ENCODE measurements around the gene SEZ6L2.

SEZ6L2 gene

GRCh38 chr16:29922986-29923501 lies 23.7 kb upstream of the SEZ6L2 start:
- Histone ChIP-seq H3K9ac (ENCODE audit: low read length) (no peak overlapping the region), H3K4me3 (ENCODE audit: low read depth, low read length) (no peak overlapping the region), H3K27ac (ENCODE audit: low read depth, low read length) (no peak overlapping the region), H3K9me3 (ENCODE audit: control insufficient read depth, insufficient read depth, low read depth, low read length) (no peaks in the 10 kb centered on the region), H3K4me1 (ENCODE audit: control insufficient read depth, insufficient read depth, low read length) (peaks cover 10% of the 10 kb centered on the region), H3K36me3 (ENCODE audit: control insufficient read depth, insufficient read depth, low read length) (peaks cover 27% of the 10 kb centered on the region), H3K27me3 (ENCODE audit: control insufficient read depth, insufficient read depth, low read length) (no peaks in the 10 kb centered on the region)

GRCh38 chr16:29922326-29922725 lies 23.0 kb upstream of the SEZ6L2 start:
- Histone ChIP-seq H3K9me3 (ENCODE audit: control insufficient read depth, insufficient read depth, low read depth, low read length) (no peaks in the 10 kb centered on the region), H3K27ac (ENCODE audit: low read depth, low read length) (no peak overlapping the region), H3K27me3 (ENCODE audit: control insufficient read depth, insufficient read depth, low read length) (no peaks in the 10 kb centered on the region), H3K4me1 (ENCODE audit: control insufficient read depth, insufficient read depth, low read length) (peaks cover 8% of the 10 kb centered on the region), H3K36me3 (ENCODE audit: control insufficient read depth, insufficient read depth, low read length) (peaks cover 30% of the 10 kb centered on the region), H3K9ac (ENCODE audit: low read length) (no peak overlapping the region), H3K4me3 (ENCODE audit: low read depth, low read length) (no peak overlapping the region)

GRCh38 chr16:29921034-29921385 lies 21.7 kb upstream of the SEZ6L2 start:
- H3K4me3 ChIP-seq (ENCODE audit: low read depth, low read length): no peak overlapping the region
- H3K27me3 ChIP-seq (ENCODE audit: control insufficient read depth, insufficient read depth, low read length): no peaks in the 10 kb centered on the region
- H3K27ac ChIP-seq (ENCODE audit: low read depth, low read length): no peak overlapping the region
- H3K36me3 ChIP-seq (ENCODE audit: control insufficient read depth, insufficient read depth, low read length): peaks cover 30% of the 10 kb centered on the region
- no peaks in the 10 kb centered on the region for H3K4me1 ChIP-seq (ENCODE audit: control insufficient read depth, insufficient read depth, low read length)
- H3K9me3 ChIP-seq (ENCODE audit: control insufficient read depth, insufficient read depth, low read depth, low read length): no peaks in the 10 kb centered on the region
- H3K9ac ChIP-seq (ENCODE audit: low read length): no peak overlapping the region

DNA sequence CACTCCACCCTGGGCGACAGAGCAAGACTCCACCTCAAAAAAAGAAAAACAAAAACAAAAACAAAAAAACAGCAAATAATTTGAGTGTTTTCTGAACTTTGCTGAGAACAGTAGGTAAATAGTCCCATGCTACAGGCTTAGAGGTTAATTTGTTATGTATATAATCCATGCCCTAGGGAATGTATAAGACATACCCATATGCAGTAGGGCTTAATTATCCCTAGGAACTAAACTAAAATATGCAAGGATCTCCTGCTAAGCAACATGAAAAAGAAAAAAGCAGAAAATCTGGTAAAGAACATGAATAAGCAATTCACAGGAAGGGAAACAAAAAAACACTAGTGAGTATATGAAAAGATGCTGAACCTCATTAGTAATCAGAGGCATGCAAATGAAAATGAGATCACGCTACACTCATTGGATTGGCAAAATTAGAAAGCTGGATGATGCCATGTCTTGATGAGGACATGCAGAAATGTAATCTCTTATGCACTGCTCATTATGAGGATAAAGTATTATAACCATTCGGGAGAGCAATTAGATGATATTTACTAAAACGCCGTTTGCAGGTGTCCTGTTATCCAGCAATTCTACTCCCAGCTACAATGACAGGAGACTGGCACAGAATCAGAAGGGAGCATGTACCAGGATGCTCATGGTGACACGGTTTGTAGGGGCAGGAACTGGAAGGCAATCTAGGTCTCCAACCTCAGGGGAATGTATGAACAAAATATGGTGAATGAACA lies 21.1 kb upstream of the SEZ6L2 start:
- no peaks in the 10 kb centered on the region for H3K27me3 ChIP-seq (ENCODE audit: control insufficient read depth, insufficient read depth, low read length)
- H3K9me3 ChIP-seq (ENCODE audit: control insufficient read depth, insufficient read depth, low read depth, low read length): no peaks in the 10 kb centered on the region
- H3K27ac ChIP-seq (ENCODE audit: low read depth, low read length): no peak overlapping the region
- no peak overlapping the region for H3K9ac ChIP-seq (ENCODE audit: low read length)
- no peaks in the 10 kb centered on the region for H3K4me1 ChIP-seq (ENCODE audit: control insufficient read depth, insufficient read depth, low read length)
- no peak overlapping the region for H3K4me3 ChIP-seq (ENCODE audit: low read depth, low read length)
- peaks cover 30% of the 10 kb centered on the region for H3K36me3 ChIP-seq (ENCODE audit: control insufficient read depth, insufficient read depth, low read length)

DNA sequence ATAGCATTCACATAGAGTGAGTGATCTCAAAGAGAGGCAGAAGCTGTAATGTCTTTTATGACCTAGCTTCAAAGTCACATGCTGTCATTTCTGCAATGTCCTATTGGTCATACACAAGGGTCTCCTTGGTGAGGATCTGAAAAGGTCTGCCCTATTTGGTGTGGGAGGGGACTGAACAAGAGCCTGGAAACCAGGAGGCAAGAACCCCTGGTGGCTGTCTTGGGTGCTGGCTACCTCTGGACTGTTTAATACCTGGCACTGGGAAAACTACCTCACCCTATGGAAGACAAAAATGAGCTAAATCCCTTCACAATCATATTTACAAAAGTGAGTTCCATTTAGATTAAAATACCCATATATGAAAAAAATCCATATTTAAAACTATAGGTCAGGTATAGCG lies 17.6 kb upstream of the SEZ6L2 start:
- H3K36me3 ChIP-seq (ENCODE audit: control insufficient read depth, insufficient read depth, low read length): peaks cover 21% of the 10 kb centered on the region
- no peak overlapping the region for H3K9ac ChIP-seq (ENCODE audit: low read length)
- no peaks in the 10 kb centered on the region for H3K9me3 ChIP-seq (ENCODE audit: control insufficient read depth, insufficient read depth, low read depth, low read length)
- H3K27ac ChIP-seq (ENCODE audit: low read depth, low read length): no peak overlapping the region
- peaks cover 3% of the 10 kb centered on the region; the same call in 1 of the 2 replicates for H3K4me1 ChIP-seq (ENCODE audit: control insufficient read depth, insufficient read depth, low read length)
- no peak overlapping the region for H3K4me3 ChIP-seq (ENCODE audit: low read depth, low read length)
- no peaks in the 10 kb centered on the region for H3K27me3 ChIP-seq (ENCODE audit: control insufficient read depth, insufficient read depth, low read length)

DNA sequence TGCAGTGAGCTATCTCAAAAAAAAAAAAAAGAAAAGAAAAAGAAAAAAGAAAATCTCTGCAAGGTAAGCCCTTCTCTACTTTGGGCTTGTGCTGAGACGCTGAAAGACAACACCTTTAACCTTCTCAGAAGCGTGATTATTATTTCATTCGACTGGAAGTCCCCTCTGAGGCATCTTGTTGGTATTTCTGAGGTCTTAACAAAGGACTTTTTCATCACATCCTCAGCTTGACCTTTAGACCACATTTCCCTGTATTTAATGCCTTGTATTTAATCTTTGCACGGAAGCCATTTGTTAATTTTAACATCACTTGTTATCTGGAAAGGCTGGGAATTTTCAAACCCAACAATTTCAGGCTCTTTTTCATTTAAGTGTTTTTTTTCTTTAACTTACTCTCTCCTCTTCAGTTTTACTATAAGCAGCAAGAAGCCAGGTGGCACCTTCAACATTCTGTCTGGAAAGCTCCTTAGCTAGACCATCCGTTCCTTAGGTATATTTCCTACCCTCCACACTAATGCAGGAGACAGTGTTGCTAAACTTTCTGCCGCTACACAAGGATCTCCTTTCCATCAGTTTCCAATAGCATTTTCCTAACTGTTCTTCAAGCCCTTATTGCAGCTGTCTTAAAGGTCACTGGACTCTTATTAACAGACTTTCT lies 16.4 kb upstream of the SEZ6L2 start:
- no peak overlapping the region for H3K27ac ChIP-seq (ENCODE audit: low read depth, low read length)
- no peak overlapping the region for H3K4me3 ChIP-seq (ENCODE audit: low read depth, low read length)
- peaks cover 17% of the 10 kb centered on the region for H3K36me3 ChIP-seq (ENCODE audit: control insufficient read depth, insufficient read depth, low read length)
- no peaks in the 10 kb centered on the region for H3K9me3 ChIP-seq (ENCODE audit: control insufficient read depth, insufficient read depth, low read depth, low read length)
- no peaks in the 10 kb centered on the region for H3K27me3 ChIP-seq (ENCODE audit: control insufficient read depth, insufficient read depth, low read length)
- peaks cover 8% of the 10 kb centered on the region; the same call in 1 of the 2 replicates for H3K4me1 ChIP-seq (ENCODE audit: control insufficient read depth, insufficient read depth, low read length)
- H3K9ac ChIP-seq (ENCODE audit: low read length): no peak overlapping the region

GRCh38 chr16:29913514-29913913 lies 14.2 kb upstream of the SEZ6L2 start:
- peaks cover 4% of the 10 kb centered on the region; the same call in 1 of the 2 replicates for H3K36me3 ChIP-seq (ENCODE audit: control insufficient read depth, insufficient read depth, low read length)
- H3K9ac ChIP-seq (ENCODE audit: low read length): no peak overlapping the region
- H3K4me1 ChIP-seq (ENCODE audit: control insufficient read depth, insufficient read depth, low read length): peaks cover 8% of the 10 kb centered on the region; the same call in 1 of the 2 replicates
- H3K9me3 ChIP-seq (ENCODE audit: control insufficient read depth, insufficient read depth, low read depth, low read length): no peaks in the 10 kb centered on the region
- H3K27me3 ChIP-seq (ENCODE audit: control insufficient read depth, insufficient read depth, low read length): no peaks in the 10 kb centered on the region
- no peak overlapping the region for H3K27ac ChIP-seq (ENCODE audit: low read depth, low read length)
- no peak overlapping the region for H3K4me3 ChIP-seq (ENCODE audit: low read depth, low read length)

GRCh38 chr16:29912087-29912486 lies 12.7 kb upstream of the SEZ6L2 start:
- Histone ChIP-seq H3K9me3 (ENCODE audit: control insufficient read depth, insufficient read depth, low read depth, low read length) (no peaks in the 10 kb centered on the region), H3K4me1 (ENCODE audit: control insufficient read depth, insufficient read depth, low read length) (peaks cover 12% of the 10 kb centered on the region; the same call in 1 of the 2 replicates), H3K4me3 (ENCODE audit: low read depth, low read length) (no peak overlapping the region), H3K9ac (ENCODE audit: low read length) (no peak overlapping the region), H3K27me3 (ENCODE audit: control insufficient read depth, insufficient read depth, low read length) (no peaks in the 10 kb centered on the region), H3K27ac (ENCODE audit: low read depth, low read length) (no peak overlapping the region), H3K36me3 (ENCODE audit: control insufficient read depth, insufficient read depth, low read length) (no peaks in the 10 kb centered on the region)

DNA sequence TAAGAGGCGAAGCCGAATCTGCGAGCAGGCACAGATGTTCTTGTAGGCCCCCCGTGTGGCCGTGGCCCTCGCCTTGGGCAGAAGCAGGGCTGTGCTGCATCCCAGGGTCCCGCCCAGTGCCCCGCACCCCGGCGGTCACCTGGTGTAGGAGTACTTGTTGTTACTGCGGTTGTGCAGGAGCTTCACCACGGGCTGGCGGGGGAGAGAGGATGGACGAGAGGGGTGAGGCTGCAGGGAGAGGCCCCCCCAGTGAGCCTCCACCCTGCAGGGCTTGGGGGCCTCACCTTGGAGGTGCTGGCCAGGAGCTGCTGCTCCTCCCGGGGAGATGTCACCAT lies 12.3 kb upstream of the SEZ6L2 start:
- H3K4me3 ChIP-seq (ENCODE audit: low read depth, low read length): no peak overlapping the region
- H3K9me3 ChIP-seq (ENCODE audit: control insufficient read depth, insufficient read depth, low read depth, low read length): no peaks in the 10 kb centered on the region
- H3K36me3 ChIP-seq (ENCODE audit: control insufficient read depth, insufficient read depth, low read length): peaks cover 2% of the 10 kb centered on the region; the same call in 1 of the 2 replicates
- H3K27me3 ChIP-seq (ENCODE audit: control insufficient read depth, insufficient read depth, low read length): no peaks in the 10 kb centered on the region
- peaks cover 12% of the 10 kb centered on the region; the same call in 1 of the 2 replicates for H3K4me1 ChIP-seq (ENCODE audit: control insufficient read depth, insufficient read depth, low read length)
- no peak overlapping the region for H3K27ac ChIP-seq (ENCODE audit: low read depth, low read length)
- H3K9ac ChIP-seq (ENCODE audit: low read length): no peak overlapping the region

- Histone ChIP-seq H3K4me1 (ENCODE audit: control insufficient read depth, insufficient read depth, low read length) (peaks cover 12% of the 10 kb centered on the region; the same call in 1 of the 2 replicates), H3K4me3 (ENCODE audit: low read depth, low read length) (no peak overlapping the region), H3K36me3 (ENCODE audit: control insufficient read depth, insufficient read depth, low read length) (peaks cover 5% of the 10 kb centered on the region; the same call in 1 of the 2 replicates), H3K9me3 (ENCODE audit: control insufficient read depth, insufficient read depth, low read depth, low read length) (no peaks in the 10 kb centered on the region), H3K27me3 (ENCODE audit: control insufficient read depth, insufficient read depth, low read length) (no peaks in the 10 kb centered on the region), H3K9ac (ENCODE audit: low read length) (no peak overlapping the region), H3K27ac (ENCODE audit: low read depth, low read length) (no peak overlapping the region)
These were observed 11.7 kb upstream of the SEZ6L2 start for GRCh38 chr16:29910819-29911675.

Measured in HUES6 (cell line).